NAMALWA (cell line): ENCODE results near the gene PCSK1N.

Source experiments
- DNase-seq: peaks from one replicate; pipeline ENCODE4 v3.0.0-alpha.2; 2015; ENCODE audit warnings: low spot score

The PCSK1N gene

GRCh38 chrX:48789366-48790220 lies 45.8 kb downstream of the PCSK1N start:
- no peak for DNase-seq

GRCh38 chrX:48787505-48788443 lies 47.6 kb downstream of the PCSK1N start:
- no peak for DNase-seq

DNA sequence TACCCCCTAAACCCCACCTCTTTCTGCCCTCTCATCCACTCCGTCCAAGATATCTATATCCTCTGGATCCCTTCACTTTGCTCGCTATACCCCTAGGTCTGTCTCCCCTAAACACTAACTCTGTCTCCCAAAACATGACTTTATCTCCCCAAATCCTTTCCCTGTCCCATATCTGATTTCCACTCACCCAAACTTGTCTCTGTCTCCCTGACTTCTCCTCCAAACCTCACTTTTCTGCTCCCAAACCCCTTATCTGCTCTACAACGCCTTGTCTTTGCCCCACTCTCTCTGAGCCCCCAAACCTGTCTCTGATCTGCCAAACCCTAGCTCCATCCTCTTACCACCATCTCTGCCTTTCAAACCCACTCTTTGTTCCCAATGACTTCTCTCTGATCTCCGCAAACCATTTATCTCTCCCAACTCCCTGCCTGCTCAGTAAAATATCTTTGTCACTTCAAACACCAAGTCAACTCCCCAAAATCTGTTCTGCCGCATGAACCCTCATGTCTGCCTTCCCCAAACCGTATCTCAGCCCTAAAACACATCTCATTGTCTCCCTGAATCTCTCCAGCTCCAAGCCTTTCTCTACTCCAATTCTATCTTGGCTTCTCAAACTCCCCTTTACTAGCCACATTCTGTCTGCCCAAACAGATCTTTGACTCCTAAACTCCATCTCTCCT lies 48.4 kb downstream of the PCSK1N start:
- no peak for DNase-seq

- no peak for DNase-seq
Measured at GRCh38 chrX:48786341-48786800, 49.0 kb downstream of the PCSK1N start, which contains the start of gene GATA1. Gene GATA1, plus strand, starts transcription at chrX:48786590. Its CDS starts 4,520 bp downstream, at chrX:48791110.

DNA sequence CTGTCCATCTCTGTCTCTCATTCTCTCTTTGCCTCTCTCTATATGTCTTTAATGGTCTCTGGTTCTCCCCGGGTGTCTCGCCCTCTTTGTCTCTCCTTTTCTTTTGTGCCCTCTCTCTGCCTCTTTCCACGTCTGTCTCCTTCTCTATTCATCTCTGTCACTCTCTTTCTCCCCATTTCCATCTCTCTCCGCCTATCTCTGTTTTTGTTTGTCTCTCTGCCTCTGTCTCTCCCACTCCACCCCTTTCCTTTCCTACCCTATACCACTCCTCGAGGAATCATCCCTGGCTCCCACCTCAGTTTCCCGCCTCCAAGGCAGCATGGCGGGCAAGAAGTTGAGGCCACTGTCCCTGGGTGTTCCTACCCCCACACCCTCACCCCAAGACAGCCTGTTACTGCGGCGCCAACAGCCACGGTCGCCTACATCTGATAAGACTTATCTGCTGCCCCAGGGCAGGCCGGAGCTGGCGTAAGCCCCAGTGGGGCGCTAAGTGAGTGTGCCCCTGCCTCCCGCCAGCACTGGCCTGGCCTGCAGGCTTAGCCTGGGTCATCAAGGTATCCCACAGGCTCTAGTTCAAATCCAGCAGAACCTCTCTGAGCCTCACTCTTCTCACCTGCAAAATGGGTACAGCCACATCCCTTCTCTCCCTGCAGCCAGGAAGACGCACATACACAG lies 49.7 kb downstream of the PCSK1N start:
- no peak for DNase-seq

DNA sequence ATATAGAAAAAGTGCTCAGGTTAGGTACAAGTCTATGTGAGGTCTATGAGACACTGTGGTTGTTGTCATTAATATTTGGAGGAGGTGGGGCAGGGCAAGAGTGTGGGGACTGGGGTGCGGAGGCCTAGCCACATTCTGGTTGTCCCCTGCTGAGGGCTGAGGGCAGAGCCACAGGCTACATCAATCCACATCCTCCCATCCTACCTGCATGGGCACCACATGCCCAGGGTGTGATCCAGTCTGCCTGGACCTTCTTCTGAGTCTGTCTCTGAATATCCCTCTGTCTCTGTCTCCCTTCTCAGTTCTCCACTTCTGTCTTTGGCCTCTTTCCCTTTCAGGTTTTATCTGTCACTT lies 50.2 kb downstream of the PCSK1N start:
- DNase-seq: no peak

GRCh38 chrX:48784726-48785125 lies 50.7 kb downstream of the PCSK1N start:
- DNase-seq: no peak

GRCh38 chrX:48782795-48783194 lies 52.6 kb downstream of the PCSK1N start:
- no peak for DNase-seq

DNA sequence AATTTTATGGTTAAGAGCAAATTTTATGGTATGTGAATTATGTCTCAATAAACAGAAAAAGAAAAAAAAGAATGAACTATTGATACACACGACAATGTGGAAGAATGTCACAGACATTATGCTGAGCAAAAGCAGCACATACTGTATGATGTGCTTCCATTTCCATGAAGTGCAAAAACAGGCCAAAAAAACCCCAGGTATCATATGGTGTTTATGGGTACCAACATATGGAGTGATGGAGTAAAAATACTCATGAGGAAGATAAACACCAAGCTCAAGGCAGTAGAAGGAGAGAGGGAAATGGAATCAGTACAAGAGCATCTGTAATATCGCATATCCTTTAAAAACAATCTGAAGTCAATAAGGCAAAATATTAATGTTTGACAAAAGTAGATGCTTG lies 53.2 kb downstream of the PCSK1N start:
- DNase-seq: no peak

DNA sequence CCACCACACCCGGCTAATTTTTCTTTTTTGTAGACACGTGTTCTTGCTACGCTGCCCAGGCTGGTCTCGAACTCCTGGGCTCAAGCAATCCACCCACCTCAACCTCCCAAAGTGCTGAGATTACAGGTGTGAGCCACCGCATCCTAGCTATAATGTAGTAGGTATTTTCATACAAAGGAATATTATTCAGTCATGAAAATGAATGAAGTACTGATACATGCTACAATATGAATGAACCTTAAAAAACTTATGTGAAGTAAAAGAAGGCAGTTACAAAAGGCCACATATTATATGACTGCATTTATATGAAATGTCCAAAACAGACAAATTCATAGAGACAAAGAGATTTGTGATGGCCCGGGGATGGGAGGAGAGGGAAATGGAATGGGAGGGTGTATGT lies 53.7 kb downstream of the PCSK1N start:
- DNase-seq: no peak
